ENCODE data around the gene KIF17.

DNA sequence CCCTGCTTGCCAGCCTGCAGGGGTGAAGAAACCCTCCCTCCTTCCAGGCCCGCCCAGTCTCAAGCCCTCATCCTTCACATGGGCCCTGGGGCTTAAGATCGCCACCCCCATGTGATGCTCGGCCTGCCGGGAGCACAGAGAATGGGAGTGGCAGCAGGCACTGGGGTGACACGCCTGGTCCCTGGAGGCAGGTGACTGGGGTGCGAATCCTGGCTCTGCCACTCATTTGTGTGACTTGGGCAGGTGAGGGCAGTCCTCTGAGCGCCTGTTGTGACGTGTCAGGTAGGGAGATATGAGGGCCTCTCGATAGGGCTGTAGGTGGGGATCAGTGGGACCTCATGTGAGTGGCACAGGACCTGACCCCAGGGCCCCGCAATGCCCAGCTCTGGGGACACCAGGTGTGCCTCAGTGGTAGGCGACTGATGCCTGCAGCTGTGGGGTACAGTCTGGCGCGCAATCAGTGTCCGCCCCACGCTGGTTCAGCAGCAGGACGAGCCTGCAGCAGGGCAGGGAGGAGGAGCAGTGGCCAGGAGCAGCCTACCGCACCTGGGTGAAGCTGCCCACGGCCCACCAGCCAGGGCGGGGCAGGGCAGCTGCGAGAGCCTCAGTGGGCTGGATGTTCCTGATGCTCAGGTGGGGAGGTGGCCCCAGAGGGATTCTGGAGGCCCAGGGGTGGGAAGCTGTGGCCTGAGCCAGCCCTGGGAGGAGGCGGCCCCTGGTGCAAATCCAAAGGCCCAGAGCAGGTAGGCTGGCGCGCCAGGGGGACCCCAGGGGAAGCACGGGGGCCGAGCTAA, 8.5 kb upstream of the KIF17 start:
- TF ChIP-seq, protein P1, sequence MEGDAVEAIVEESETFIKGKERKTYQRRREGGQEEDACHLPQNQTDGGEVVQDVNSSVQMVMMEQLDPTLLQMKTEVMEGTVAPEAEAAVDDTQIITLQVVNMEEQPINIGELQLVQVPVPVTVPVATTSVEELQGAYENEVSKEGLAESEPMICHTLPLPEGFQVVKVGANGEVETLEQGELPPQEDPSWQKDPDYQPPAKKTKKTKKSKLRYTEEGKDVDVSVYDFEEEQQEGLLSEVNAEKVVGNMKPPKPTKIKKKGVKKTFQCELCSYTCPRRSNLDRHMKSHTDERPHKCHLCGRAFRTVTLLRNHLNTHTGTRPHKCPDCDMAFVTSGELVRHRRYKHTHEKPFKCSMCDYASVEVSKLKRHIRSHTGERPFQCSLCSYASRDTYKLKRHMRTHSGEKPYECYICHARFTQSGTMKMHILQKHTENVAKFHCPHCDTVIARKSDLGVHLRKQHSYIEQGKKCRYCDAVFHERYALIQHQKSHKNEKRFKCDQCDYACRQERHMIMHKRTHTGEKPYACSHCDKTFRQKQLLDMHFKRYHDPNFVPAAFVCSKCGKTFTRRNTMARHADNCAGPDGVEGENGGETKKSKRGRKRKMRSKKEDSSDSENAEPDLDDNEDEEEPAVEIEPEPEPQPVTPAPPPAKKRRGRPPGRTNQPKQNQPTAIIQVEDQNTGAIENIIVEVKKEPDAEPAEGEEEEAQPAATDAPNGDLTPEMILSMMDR (IDR thresholded peaks at IDR 0.05; ENCODE audit: insufficient read depth, low read depth, low read length), result no peak
- TF ChIP-seq EZH2 (IDR thresholded peaks at IDR 0.05; ENCODE audit: insufficient read depth, low read length), result no peak
